ENCODE results near the gene PTPRE. TPM values are rescaled to one million over a fixed set of nuclear protein-coding genes. Genes with fewer than 3 reads are reported as not detected.
A peak's percentile ranks its signal among the peaks of the same experiment; 100 is the strongest.

Gene PTPRE
- polyA plus RNA-seq, 10 donors = 4.4 to 9.5 (median 6.5) TPM

DNA sequence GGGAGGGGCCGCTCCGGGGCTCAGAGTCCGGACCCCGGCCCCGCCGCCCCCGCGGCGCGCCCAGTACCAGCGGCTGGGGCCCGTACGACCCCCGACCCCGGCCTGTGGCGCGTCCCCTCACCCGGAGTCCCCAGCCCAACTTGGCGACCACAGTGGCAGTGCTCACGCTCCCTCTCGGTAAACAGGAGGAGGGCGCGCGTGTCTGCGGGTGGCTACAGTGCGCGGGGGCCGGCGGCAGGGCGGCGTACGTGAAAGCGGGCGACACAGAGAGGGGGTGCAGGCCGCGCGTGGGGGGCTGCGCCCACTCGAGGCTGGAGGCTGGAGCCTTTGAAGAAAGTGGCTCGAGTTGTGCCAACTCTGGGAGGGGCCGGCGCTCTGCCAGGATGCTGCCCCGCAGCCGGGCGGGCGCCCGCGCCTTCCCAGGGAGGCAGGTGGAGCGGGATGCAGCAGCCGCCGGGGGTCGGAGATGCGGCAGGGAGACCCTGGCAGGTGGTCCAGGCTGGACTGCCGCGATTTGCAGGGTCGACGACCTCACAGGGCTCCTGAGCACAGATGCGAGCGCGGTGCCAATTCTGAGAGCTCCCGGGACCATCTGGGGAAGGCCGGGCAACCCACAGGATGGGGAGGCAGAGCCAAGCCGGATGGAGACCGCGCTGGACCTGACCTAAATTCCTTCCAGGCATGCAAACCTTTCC is 655 bp downstream of the PTPRE start:
- peak in 1 of 3 donors; percentile 64 for DNase-seq

DNA sequence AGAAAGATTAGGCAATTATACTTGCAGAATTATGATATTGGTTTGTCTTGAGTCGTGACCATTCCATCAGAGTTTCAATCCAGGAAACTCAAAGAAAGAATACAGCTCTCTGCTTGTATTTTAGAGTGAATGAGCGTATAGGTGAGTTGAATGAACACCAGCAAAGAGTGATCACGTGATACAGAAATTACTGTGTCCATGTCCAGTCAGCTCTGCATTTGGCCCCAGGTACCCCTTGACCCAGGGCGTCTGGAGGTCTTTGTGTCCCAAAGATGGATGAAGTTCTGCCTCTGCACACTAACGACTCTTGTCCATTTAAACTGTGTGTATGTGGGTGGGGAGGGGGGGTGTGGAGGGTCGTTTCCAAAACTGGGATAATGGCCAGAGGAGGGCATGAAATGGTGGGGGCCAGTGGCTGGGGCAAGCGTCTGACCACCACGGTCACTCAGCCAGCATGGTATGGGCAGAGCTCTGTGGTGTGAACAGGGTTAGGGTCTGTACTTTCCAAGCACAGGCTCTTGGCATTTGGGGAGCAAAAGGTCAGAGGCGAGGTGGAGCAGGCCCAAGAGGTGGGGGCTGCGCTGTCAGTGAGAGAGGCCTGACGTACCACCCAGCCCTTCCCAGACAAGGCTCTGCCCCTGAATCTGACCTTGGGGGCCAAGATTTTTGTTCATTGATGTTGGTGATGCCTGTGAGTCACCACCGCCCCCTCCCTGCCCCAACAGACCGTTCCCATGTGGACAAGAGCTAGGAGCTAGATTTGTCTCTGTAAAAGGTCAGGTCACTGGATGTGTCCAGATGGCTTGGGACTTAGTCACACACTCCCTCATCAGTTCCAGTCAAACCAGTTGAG is 1.4 kb downstream of the PTPRE start:
- peak in 1 of 3 donors; percentile 26 for DNase-seq

DNA sequence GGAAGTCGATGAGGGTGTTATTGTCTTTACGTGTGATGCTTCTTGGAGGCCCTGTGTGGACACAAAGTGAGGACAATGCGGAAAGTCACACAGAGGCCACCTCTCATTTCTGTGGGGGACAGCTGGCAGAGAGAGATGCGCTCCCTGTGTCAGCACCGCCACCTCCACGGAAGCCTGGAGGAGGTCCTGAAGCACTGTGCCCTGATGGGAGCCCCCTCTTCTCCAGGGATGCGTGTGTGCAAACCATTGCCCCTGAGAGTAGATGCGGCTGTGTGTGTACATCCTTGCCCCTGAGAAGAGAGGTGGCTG is 2.0 kb downstream of the PTPRE start:
- DNase-seq = no peak

DNA sequence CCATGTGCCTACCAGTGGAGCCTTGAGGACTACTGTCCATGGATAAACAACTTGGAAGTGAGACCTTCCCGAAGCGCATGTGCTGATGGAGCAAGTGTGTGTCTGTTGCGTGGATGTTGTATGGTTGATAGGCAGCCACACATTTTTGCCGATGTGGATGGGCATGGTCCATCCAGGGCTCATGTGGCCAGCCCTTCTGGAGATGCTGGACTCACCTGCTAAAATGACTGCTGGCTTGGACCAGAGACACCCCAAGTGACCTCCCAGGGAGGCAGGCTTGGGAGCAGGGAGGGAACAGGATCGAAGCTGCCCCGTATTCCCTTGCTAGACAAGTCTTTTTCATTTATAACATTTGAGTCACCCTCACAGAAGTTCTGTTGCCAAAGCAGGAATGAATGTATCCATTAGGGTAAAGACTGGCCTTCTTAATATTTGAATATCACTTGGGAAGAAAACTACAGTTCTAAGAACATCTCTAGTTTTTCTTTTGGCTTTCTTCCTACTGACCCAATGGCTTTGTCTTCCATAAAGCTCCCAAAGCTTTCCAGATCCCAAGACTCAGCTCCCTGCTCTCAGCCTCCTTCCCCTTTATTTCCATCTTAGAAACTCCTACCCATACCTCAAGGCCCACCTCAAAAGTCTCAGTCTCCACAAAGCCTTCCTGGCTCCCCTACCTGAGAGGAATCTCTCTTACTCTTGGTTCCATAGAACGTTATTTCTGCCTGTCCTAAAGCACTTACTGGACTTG is 3.0 kb downstream of the PTPRE start:
- no peak for DNase-seq

DNA sequence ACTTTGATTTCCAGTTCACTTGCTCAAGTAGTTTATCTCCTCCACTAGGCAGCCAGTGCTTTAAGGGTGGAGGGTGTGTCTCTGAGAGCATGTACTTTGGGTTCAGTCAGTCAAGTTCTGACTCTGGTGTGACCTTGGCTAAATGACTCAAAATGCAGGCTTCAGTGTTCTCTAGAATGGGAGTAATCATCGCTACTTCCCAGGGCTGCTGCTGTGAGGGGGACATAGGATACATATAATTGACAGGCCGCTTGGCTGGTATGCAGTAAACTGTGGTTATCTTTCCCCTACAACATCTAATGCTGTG is 3.5 kb downstream of the PTPRE start:
- DNase-seq = no peak

DNA sequence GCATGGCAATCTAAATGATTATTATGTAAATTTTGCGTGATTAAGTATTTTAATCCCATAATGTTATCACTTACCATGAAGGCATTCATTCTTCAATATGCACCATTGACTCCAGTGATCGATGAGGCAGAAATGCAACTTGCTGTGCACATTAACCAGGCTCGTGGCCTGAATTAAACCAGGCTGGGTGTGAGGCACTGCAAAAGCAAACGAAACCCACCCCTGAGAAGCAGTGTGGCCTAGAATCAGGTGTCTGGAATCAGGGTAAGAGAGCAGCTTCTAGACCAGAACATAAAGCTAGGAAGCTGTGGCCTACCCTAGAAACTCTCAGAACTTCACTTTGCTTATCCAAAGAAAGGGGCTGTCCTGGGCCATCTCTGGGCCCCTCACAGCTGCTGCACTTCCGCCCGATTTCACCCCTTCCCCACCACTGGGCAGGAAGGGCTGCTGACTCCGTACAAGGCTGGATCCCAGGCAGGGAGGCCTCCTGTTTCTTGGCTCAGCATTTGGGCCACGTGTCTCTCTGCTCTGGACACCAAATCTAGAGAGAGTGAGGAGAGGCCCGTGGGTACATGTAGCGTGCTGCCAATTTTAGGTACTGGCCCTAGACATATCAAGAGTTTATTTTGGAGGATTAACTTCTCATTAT is 4.4 kb downstream of the PTPRE start:
- peak in 1 of 3 donors; percentile 49 for DNase-seq

DNA sequence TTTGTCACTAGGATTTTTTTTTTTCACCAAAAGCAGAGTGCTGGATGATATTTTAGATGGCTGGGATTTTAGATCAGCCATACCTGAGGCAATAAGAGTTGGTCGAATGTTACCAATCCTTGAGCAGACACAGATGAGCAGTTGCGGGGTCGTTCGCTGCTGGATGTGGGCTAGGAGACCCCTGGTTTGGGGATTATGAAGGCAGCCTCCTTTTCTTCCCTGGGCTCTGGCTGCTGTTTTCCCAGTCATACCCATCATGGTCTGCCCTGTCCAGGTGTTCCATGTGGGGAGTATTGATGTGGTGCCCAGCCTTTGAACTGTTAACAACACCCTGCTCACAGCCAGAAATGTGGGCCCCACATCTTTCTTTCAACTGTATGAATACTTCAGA is 5.0 kb downstream of the PTPRE start:
- DNase-seq = no peak

DNA sequence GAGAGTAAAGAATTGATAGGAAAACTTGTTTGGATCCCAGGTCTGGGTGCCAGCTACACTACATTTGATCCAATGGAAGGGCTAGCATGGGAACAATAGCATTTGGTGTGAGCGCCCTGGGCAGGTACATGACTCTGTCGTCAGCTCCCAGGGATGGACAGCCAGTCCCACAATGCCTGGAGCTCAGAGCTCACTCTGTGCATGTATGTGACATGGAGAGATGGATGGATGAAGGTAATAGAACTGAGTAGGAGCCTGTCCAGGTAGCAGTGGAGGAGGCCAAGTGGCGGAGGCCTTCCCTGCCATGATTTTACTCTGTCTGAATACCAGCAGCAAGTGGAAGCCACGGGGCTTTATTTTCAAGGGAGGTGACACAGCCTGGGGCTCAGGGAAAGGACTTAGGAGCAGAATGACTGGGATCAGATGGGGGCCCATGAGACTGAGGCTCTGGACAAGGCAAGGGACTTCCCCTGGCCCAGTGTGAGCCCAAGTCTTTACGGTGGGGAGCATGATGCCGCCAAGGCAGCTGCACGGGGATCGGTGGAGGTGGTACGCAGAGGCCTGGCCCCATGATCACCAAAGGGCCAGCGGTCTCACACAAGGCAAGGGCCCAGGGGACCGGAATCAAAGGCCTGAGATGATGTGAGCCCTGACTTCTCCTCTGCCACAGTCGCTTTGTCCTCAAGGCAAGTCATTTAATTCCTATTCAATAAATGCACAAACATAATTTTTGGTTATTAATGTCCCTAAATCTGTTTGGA is 5.9 kb downstream of the PTPRE start:
- DNase-seq = no peak

DNA sequence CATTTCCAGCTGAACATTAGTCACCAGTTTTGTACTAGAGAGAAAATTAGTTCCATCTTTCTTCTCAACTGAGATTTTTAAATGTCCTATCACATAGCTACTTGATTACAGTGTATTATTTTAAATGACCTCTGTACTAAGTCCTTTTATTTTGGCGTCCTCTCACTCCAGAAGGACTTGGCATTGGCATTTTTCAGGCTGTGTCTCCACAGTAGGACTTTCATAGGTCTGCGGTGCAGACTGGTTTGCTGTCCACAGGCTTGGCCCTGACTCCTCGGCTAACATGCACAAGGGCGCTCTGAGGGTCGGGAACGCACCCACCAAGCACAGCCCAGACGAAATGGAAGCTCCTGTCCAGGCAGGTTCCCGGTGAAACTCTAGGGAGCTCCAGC is 6.5 kb downstream of the PTPRE start:
- DNase-seq = no peak

DNA sequence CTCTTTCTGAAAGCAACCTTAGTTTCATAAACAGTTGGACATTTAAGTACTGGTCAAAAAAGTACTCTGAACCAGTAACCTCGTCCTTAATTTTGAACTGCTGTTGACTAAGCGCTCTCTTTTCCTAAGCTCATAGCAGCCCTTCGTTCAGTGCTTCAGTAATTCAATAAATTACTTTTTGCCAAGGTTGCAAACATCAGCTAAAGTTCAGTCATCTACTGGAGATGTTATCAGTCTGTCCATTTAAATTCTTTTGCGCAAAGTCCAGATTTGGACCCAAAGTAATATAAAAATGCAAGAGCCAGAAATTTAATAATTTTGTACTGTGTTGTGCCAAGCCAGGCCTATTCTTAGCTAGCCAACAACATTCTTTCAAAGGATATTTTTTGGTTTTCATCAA is 8.4 kb downstream of the PTPRE start:
- no peak for DNase-seq

DNA sequence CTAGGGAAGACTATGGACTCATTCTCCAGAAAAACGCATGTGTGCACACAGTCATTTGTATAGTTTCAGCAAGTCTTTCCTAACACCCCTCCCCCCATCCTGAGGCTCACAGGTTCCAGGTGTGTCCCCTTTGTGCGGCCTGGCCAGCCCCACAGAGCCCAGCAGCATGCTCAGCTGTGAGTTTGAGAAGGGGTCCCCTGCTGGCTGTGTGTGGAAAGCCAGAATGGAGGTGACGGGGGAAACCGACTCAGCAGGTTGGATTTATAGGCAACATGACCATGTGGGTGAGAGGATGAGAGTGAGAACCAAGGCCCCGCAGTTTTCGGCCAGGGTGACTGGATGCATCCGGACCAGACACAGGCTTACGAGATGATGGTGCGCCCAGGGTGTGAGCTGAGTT is 9.9 kb downstream of the PTPRE start:
- DNase-seq = no peak

DNA sequence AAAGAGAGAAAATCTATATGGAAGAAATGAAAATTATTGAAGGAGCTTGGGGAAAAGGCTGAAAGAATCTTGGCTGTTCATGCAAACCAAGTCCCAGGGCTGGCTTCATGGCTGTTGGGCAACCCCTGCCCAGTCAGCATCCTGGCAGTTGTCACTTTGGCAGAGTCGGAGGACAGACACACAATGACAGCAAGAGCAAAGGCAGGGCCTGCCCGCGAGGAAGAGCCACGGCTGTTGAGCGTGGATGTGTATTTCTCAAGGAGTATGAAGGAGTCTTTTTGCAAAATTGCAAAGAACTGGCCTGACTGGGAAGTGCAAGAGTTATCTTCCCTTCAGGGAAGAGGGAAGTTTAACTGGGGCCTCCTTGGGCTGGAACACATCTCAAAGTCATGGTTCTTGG is 11.7 kb downstream of the PTPRE start:
- no peak for DNase-seq

DNA sequence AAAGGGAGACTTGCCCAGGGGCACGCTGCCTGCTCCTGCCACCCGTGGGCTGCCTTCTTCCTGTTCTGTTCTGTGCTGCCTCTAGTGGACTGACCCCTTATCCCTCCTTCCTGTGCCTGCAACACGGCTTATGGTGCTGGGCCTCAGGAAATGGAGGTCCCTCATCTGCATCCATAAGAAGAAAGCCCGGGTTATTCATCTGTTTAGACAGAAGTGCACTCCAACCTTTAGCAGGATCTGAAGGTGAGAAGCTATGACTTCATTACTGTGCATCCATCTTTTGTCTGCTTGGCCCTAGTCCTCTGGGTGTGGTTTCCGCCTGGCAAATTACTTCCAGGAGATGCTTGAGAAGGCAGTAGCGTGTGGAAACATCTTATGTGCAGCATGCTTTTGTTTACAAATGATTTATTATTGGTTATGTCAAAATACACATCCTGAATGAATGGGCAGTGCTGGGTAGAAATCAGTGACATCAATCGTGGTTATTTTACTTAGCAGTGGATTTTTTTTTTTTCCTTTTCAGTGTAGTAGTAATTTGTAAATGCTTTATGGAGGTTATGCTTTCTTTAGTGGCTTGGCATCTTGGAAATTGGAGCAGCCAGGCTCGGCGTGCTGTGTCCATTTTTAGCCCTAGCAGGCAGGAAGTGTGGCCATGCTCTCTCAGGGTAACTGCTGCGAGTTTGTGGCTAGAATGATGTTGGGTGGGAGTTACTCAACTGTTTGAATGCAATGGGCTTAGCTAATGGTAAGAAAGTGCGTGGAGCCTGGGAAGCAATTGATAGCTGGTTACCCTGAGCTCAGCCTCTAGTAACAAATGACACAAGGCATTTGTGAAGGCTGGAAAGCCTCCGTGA is 12.7 kb downstream of the PTPRE start:
- DNase-seq = no peak

DNA sequence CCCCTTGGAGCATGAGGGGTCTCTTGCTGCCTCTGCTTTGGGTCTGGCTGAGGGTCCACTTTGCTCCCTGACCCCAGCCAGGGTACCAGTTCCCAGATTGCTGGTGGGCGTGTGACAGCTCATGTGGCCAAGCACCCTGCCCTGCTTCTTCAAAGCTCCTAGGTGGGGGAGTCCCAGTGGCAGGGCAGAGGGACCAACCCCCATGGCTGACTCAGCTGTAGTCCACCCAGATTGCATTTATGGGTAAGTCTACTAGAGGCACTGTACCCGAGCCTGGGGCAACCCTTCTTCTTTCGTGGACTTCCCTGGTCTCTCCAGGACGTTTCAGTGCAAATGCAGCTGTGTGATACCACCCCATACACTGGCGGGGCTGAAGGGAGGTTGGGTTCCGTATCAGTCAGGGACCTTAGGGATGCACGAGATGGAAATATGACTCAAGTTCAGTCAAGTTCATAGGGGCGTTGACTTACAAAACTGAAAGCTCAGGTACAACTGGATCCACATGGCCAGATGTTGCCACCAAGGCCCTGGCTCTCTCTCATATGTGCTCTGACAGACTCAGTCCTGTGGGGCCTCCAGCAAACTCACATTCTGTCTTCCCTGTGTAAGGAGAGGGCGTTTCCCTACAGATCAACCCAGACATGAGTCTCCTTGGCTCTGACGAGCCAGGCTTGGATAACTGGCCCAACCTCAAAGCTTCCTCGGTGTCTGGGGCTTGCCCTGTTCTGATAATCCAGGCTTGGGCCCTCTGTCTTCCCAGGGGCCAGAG is 13.6 kb downstream of the PTPRE start:
- no peak for DNase-seq

DNA sequence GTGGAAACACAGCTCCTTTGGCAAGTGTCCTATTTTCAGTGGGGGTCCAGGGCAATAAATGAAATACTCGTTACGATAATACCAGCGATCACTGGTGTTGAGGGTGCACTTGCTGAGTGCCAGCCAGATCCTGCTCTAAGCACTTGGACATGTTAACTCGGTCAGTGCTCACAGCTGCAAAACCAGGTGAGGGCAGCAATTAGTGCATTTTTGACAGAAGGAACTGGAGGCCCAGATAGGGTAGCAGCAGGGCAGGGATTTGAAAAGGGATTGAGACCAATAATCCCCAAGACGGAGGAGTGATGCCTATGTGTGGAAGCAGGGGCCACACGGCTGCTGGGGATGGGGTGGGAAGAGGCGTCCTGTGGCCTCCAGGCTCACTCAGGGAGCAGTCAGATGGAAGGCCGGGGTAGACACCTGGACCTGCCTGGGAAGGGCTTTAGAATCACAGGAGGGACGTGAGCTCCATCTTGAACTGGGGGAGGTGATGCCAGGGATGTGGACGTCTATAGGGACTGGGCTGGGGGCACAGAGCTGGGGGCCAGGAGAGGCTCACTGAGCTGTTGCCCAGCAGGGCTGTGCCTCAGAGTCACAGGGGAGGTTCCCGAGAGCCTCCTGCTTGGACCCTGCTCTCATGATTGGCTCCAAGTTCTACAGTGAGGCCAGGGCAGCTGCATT is 14.3 kb downstream of the PTPRE start:
- DNase-seq = no peak

DNA sequence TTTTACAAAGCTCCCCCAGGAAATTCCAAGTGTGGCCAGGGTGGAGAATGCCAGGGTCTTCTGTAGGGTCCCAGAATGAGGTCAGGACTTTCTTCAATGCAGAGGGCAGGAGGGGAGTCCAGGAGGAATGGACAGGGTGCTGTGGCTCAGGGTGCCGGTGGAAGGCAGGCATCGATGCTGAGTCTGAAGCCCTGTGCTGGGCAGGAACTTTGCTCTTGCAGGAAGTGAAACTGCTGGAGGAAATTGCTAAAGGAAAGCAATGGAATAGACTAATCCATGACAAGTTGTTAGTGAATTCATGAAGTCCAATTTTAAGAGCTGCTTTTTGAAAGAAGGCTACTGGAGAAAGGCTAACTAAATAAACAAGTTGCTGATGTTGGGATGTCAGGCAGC is 14.8 kb downstream of the PTPRE start:
- no peak for DNase-seq

DNA sequence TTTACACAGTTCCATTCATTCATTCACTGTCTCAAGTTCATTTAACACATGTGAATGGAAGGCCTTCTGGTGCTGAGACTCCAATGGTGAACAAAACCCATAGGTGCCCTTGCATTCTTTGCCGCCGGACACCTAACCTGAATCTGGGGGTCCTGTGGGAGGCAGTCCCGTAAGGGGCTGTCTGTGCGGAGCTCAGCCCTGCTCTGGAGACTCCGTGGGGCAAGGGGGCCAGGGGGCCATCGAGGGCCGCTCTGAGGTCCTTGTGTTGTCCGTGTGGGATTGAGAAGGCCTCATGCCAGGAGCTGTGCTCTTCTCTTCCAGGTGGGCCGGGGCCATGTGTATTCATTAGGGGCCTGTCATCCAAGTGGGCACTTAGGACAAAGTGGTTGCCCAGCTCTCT is 15.3 kb downstream of the PTPRE start:
- DNase-seq = no peak

DNA sequence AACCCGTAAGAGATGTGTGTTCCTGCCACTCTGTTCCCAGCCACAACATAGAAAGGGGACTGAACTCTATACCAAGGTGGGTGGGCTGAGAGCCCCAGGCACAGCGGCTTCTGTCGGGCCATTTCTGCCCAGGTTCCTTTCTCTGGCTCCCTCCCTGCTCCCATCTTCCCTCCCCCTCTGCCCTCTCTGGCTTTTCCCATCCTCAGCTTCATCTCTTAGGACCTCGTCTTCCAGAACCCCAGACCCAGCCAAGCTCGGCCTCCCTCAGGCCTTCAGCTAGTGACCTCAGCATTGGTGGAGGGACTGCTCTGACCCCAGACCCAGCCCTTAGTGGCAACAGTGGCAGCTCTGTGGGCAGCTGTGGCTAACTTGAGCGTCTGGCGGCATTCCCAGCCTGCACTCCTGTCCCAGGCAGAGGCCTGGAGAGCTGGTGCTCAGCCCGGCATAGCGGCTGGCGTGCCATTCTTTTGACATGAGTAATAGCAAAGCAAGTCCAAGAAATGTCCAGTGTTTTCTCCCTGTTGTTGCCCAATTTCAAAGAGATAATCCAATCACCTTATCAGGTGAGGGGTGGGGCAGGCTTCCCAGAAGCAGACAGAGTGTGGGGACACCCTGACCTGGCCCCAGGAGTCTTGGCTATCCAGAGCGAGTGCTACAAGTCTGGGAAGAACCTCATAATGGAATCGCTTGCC is 15.9 kb downstream of the PTPRE start:
- peak; percentile 49 to 65 (median 62) for DNase-seq

DNA sequence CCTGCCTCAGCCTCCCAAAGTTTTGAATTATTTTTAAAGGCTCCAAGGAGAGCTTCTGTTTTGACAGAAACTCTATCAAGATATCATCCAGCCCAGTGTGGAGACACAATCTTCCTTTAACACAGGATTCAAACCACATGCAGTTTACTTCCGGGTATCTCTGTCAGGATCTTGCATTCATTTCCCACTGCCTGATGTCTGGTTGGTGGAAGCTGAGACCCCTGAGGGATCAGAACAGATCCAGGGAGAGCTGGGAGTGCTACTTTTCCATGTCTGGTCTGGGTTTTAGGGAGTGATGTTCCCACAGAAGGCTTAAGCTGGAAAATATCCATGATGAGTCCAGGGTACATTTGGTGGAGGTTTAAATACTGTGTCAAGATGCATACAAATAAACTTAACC is 16.7 kb downstream of the PTPRE start:
- DNase-seq = no peak
